ENCODE results near the gene CCNL1.

CCNL1 gene

GRCh38 chr3:157160658-157161424 lies 894 bp upstream of the CCNL1 start:
- Histone ChIP-seq H3K9me2 (replicated peaks; ENCODE audit: low read depth, low read length) (no peaks in the 10 kb centered on the region), H3K9ac (ENCODE audit: low read depth, low read length, poor library complexity, severe bottlenecking) (peak overlapping the region; percentile 99), H3K4me2 (ENCODE audit: low read depth, low read length, poor library complexity, severe bottlenecking) (peak overlapping the region; percentile 85), H3K27me3 (ENCODE audit: insufficient read depth, low read length, poor library complexity, severe bottlenecking) (peaks cover 5% of the 10 kb centered on the region), H4K20me1 (ENCODE audit: insufficient read depth, low read length, poor library complexity, severe bottlenecking) (peaks cover 39% of the 10 kb centered on the region), H3K36me3 (ENCODE audit: insufficient read depth, low read length) (peaks cover 32% of the 10 kb centered on the region), H3K4me3 (ENCODE audit: low read length, poor library complexity, severe bottlenecking) (peak overlapping the region; percentile 98), H3K79me2 (ENCODE audit: insufficient read depth, low read length) (peaks cover 58% of the 10 kb centered on the region), H3K4me1 (ENCODE audit: insufficient read depth, low read length, poor library complexity, severe bottlenecking) (peaks cover 28% of the 10 kb centered on the region), H3K9me3 (ENCODE audit: insufficient read depth, low read depth, low read length) (no peaks in the 10 kb centered on the region), H3F3A (ENCODE audit: low read depth) (no peaks in the 10 kb centered on the region), H2AFZ (ENCODE audit: low read length) (peak overlapping the region; percentile 84)
- no peak for TF ChIP-seq EZH2phosphoT487 (IDR thresholded peaks at IDR 0.05; ENCODE audit: borderline replicate concordance)
- TF ChIP-seq, protein P1, sequence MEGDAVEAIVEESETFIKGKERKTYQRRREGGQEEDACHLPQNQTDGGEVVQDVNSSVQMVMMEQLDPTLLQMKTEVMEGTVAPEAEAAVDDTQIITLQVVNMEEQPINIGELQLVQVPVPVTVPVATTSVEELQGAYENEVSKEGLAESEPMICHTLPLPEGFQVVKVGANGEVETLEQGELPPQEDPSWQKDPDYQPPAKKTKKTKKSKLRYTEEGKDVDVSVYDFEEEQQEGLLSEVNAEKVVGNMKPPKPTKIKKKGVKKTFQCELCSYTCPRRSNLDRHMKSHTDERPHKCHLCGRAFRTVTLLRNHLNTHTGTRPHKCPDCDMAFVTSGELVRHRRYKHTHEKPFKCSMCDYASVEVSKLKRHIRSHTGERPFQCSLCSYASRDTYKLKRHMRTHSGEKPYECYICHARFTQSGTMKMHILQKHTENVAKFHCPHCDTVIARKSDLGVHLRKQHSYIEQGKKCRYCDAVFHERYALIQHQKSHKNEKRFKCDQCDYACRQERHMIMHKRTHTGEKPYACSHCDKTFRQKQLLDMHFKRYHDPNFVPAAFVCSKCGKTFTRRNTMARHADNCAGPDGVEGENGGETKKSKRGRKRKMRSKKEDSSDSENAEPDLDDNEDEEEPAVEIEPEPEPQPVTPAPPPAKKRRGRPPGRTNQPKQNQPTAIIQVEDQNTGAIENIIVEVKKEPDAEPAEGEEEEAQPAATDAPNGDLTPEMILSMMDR (conservative IDR thresholded peaks at IDR 0.05; ENCODE audit: low read length): no peak

GRCh38 chr3:157159037-157159761 lies 748 bp downstream of the CCNL1 start:
- Histone ChIP-seq H4K20me1 (ENCODE audit: insufficient read depth, low read length, poor library complexity, severe bottlenecking) (peaks cover 56% of the 10 kb centered on the region), H3K4me2 (ENCODE audit: low read depth, low read length, poor library complexity, severe bottlenecking) (peak overlapping the region; percentile 94), H3K79me2 (ENCODE audit: insufficient read depth, low read length) (peaks cover 74% of the 10 kb centered on the region), H3K36me3 (ENCODE audit: insufficient read depth, low read length) (peaks cover 48% of the 10 kb centered on the region), H3F3A (ENCODE audit: low read depth) (no peaks in the 10 kb centered on the region), H2AFZ (ENCODE audit: low read length) (peak overlapping the region; percentile 26; the same call in 1 of the 2 replicates), H3K4me1 (ENCODE audit: insufficient read depth, low read length, poor library complexity, severe bottlenecking) (peaks cover 43% of the 10 kb centered on the region), H3K27me3 (ENCODE audit: insufficient read depth, low read length, poor library complexity, severe bottlenecking) (peaks cover 5% of the 10 kb centered on the region), H3K4me3 (ENCODE audit: low read length, poor library complexity, severe bottlenecking) (peak overlapping the region; percentile 98), H3K9me3 (ENCODE audit: insufficient read depth, low read depth, low read length) (no peaks in the 10 kb centered on the region), H3K9me2 (replicated peaks; ENCODE audit: low read depth, low read length) (no peaks in the 10 kb centered on the region), H3K9ac (ENCODE audit: low read depth, low read length, poor library complexity, severe bottlenecking) (peak overlapping the region; percentile 99)
- TF ChIP-seq, protein P1 (conservative IDR thresholded peaks at IDR 0.05; ENCODE audit: low read length): peak; percentile 29; the same call in 1 of the 2 replicates
- no peak for TF ChIP-seq EZH2phosphoT487 (IDR thresholded peaks at IDR 0.05; ENCODE audit: borderline replicate concordance)

DNA sequence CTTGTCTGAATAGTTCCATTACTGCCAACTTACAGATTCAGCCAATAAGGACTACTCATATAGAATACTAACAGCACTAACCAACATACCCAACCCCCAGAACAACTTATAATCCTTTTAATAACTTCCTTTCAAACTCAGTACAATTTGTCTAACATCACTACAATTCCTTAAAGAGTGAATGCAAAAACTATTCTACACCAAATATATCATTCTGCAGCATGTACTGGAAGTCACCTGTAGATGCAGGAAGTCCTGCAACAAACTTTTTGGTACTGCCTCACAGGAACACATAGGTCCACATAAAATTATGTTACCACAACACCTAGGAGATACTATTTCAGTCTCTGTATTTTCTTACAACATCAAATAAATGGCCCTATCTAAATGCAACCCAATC lies 2.1 kb downstream of the CCNL1 start:
- Histone ChIP-seq H3K36me3 (ENCODE audit: insufficient read depth, low read length) (peaks cover 62% of the 10 kb centered on the region), H3K4me3 (ENCODE audit: low read length, poor library complexity, severe bottlenecking) (peak overlapping the region; percentile 98), H3K4me2 (ENCODE audit: low read depth, low read length, poor library complexity, severe bottlenecking) (peak overlapping the region; percentile 94), H3K9ac (ENCODE audit: low read depth, low read length, poor library complexity, severe bottlenecking) (peak overlapping the region; percentile 99), H3K4me1 (ENCODE audit: insufficient read depth, low read length, poor library complexity, severe bottlenecking) (peaks cover 56% of the 10 kb centered on the region), H3K9me2 (replicated peaks; ENCODE audit: low read depth, low read length) (no peaks in the 10 kb centered on the region), H2AFZ (ENCODE audit: low read length) (no peak overlapping the region), H3F3A (ENCODE audit: low read depth) (no peaks in the 10 kb centered on the region), H4K20me1 (ENCODE audit: insufficient read depth, low read length, poor library complexity, severe bottlenecking) (peaks cover 69% of the 10 kb centered on the region), H3K79me2 (ENCODE audit: insufficient read depth, low read length) (peaks cover 88% of the 10 kb centered on the region), H3K9me3 (ENCODE audit: insufficient read depth, low read depth, low read length) (no peaks in the 10 kb centered on the region), H3K27me3 (ENCODE audit: insufficient read depth, low read length, poor library complexity, severe bottlenecking) (peaks cover 5% of the 10 kb centered on the region)
- TF ChIP-seq, protein P1 (conservative IDR thresholded peaks at IDR 0.05; ENCODE audit: low read length): no peak
- TF ChIP-seq EZH2phosphoT487 (IDR thresholded peaks at IDR 0.05; ENCODE audit: borderline replicate concordance): no peak

Measured in Loucy (cell line).